GM18868 (cell line): ENCODE data around the gene KLHL7.
A peak's percentile ranks its signal among the peaks of the same experiment; 100 is the strongest.

ENCODE experiments used
- ATAC-seq: cut with Tn5 transposase; IDR thresholded peaks from one replicate; pipeline ENCODE4 v1.9.1; 2021; ENCODE audit warnings: mild to moderate bottlenecking, moderate library complexity; ENCODE audit not compliant: unreplicated experiment

Gene KLHL7

DNA sequence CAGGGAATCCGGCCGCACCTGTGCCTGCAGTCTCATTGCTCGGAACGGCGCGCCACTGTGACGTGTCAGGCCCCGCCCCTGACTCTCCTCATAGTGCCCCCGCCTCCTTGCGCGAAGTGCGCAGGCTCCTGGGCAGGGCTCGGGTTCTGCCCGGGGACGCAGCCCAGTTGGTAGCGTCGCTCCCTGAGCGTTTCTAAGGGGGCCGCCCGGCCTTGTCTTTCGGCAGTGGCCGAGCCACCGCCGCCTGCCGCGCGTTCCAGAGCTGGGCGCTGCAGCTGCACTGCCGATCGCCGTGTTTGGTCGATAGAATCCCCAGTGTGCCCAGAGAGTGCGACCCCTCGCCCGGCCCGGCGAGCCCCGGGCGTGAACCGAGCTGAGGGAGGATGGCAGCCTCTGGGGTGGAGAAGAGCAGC is at the start of gene KLHL7:
Gene KLHL7 (plus strand): TSS at position 142 of the 413 bp plus-strand sequence. CDS start 242 bp downstream, at position 384.
- ATAC-seq: peak; percentile 96

- ATAC-seq: no peak
Observed at GRCh38 chr7:23058408-23059096, 47.0 kb upstream of the KLHL7 start.

GRCh38 chr7:23061327-23061726 is 44.3 kb upstream of the KLHL7 start:
- no peak for ATAC-seq

GRCh38 chr7:23062452-23062851 is 43.1 kb upstream of the KLHL7 start:
- ATAC-seq: no peak

- ATAC-seq: no peak
Observed at GRCh38 chr7:23065974-23066373, 39.6 kb upstream of the KLHL7 start.

- no peak for ATAC-seq
Observed at GRCh38 chr7:23067271-23067670, 38.3 kb upstream of the KLHL7 start.

DNA sequence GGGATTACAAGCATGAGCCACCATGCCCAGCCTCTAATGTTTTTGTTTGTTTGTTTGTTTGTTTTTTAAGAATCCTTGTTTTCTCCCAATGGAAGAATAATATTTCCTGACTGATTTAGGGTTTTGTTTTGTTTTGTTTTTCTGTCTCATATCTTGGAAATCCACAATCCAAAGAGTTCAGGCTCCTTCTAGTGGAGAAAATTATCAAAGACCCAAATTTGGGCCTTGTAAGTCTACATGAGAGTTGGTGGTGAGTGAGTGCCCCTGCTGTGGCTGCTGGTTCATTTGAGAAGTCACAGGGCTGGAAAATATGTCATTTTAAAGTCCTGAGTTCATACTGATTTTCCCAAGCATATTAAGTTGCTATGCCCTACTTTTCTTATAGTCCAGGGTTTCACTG is 33.5 kb upstream of the KLHL7 start:
- ATAC-seq: no peak

DNA sequence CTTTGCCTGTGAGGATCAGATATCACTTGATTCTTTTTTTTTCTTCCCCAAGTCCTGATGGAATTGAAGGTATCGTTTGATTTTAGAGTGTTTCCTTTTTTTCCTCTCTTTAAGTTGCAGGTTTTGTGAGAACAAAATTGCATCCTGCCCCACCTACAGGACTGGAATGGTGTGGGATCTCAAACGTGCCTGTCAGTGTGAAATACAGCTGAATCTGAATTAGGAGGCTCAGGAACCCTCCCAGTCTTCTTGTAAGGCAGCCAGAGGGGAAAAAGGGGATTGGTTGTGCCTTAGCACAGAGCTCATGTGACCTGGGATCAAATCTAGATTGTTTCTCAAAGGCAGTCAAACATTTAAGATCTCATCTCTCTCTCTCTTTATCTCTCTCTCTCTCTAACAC is 32.7 kb upstream of the KLHL7 start:
- ATAC-seq: no peak

- no peak for ATAC-seq
Observed at GRCh38 chr7:23074443-23075261, 30.9 kb upstream of the KLHL7 start.

DNA sequence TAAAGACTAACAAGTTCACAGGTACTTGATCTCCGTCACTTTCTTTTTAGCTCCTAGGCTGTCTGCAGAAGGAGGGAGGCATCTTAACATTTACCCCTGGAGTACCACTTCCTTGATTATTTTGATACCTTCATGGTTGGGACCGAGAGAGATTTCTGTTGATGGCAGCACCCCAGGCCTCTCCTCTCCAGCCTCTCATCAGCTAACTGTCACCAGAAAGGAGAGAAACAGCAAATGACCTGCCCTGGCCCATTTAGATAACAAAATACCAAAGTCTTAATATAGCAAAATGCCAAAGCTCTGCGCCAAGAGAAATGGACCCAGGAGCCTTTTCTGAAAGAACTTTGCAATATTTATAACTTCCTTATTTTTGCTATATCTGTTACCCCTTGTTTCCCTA is 30.0 kb upstream of the KLHL7 start:
- ATAC-seq: no peak

GRCh38 chr7:23076772-23077171 is 28.8 kb upstream of the KLHL7 start:
- ATAC-seq: no peak

DNA sequence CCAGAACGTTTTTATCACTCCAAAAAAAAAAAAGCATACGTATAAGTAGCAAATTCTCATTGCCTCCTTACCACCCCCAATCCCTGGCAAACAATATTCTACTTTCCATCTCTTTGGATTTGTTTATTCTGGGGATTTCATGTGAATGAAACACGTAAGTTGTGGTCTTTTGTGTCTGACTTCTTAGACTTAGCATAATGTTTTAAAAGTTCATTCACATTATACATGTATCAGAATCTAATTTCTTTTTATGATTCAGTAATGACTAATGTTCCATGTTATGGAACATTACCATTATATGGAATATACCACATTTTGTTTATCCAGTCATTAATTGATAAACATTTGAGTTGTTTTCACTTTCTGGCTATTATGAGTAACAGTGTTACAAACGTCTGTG is 12.5 kb upstream of the KLHL7 start:
- ATAC-seq: no peak

GRCh38 chr7:23093546-23093945 is 12.0 kb upstream of the KLHL7 start:
- no peak for ATAC-seq

- ATAC-seq: no peak
Observed at GRCh38 chr7:23096518-23097290, 8.9 kb upstream of the KLHL7 start.

GRCh38 chr7:23098029-23098428 is 7.6 kb upstream of the KLHL7 start:
- ATAC-seq: no peak

GRCh38 chr7:23098460-23098859 is 7.1 kb upstream of the KLHL7 start:
- ATAC-seq: no peak

GRCh38 chr7:23100697-23101096 is 4.9 kb upstream of the KLHL7 start:
- no peak for ATAC-seq

GRCh38 chr7:23105086-23105643 is 420 bp upstream of the KLHL7 start:
- ATAC-seq: peak; percentile 20

DNA sequence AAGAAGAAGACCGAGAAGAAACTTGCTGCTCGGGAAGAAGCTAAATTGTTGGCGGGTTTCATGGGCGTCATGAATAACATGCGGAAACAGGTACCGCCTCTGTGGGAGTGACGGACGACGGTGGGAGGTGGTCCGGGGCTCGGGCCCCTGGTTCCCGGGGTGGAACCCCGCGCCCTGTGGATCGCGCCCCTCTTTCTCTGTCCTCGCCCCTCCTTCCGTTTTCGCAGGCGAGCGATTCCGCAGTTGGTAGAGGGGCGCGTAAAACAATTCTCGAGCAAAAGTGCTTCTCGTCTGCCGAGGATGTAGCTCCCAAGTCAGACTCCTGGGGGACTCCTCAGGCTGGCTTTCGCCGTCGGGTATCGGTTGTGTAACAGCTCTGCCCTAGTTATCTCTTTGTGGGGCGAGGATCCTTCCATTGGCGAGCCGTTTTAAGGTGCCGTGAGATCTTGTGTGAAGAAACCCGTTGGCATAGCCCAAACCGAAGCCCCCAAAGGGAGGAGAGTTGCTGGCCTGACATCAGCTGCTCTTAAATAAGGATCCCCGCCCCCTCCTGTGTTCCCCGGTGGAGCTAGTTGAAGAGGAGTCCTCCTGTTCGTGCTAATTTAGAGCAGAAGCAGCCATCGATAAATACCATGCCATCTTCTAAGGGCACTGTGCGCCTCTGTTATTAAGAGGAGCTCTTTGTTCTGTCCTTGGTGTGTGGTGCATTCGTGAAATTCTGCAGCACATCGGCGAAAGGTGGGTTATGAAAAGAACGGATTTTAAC is 655 bp downstream of the KLHL7 start:
- ATAC-seq: peak; percentile 36

DNA sequence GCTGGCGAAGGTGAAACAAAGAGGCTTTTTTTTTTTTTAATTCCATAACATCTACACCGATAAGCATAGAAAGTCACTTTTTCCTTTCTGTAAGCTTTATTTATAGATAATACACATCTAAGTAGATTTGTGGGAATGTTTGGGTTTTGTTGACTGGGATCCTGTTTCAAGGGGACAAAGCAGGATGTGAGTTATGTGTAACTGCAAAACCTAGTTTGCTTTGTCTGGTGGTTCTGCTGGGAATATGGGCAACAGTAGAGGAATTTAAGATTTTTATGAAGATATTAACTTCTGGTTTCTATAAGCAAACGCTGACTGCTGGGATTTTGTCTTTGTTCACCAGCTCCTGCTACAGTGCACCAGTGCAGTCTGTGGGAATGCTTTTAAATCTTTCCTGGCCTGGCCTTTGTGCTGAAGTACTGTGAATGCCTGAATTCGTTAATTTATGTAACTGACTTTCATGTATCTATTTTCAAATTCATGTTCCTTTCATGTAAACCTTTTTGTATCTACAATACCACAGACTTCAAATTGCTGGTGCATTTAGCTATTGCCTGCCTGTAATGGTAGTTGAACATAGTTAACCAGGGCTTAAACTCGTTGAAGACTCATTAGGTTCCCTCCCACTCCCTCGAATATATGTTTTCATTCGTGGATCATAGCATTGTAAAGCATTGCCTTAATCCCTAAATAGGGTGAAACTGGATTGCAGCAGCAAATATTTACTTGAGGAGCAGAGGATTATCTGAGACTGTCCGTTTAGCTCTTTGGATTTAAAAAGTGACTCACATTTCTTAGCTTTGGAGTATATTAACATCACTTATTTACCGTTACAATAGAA is 1.5 kb downstream of the KLHL7 start:
- no peak for ATAC-seq
